ENCODE results near the gene FBXO42. TPM values are rescaled to one million over a fixed set of nuclear protein-coding genes. Genes with fewer than 3 reads are reported as not detected.

FBXO42 gene
- total RNA-seq, 3 donors from 2014 or later: 20.3 to 28.5 (median 26.7) TPM

DNA sequence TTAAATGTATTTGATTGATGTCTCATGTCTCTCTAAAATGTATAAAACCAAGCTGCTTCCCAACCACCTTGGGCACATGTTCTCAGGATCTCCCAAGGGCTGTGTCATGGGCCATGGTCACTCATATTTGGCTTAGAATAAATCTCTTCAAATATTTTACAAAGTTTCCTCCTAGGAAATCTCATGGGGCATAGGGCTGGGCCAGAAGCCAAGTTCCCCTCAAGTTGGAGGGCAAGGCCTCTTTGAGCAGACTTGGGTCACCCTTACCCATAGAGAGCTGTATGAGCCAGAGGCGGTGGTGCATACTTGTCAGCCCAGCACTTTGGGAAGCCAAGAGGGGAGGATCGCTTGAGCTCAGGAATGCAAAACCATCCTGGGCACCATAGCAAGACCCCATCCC, 2.3 kb upstream of the FBXO42 start:
- TF ChIP-seq POLR2A (IDR thresholded peaks at IDR 0.05) (no peak), POLR2AphosphoS5 (IDR thresholded peaks at IDR 0.05) (no peak)
- TF ChIP-seq, protein P1, sequence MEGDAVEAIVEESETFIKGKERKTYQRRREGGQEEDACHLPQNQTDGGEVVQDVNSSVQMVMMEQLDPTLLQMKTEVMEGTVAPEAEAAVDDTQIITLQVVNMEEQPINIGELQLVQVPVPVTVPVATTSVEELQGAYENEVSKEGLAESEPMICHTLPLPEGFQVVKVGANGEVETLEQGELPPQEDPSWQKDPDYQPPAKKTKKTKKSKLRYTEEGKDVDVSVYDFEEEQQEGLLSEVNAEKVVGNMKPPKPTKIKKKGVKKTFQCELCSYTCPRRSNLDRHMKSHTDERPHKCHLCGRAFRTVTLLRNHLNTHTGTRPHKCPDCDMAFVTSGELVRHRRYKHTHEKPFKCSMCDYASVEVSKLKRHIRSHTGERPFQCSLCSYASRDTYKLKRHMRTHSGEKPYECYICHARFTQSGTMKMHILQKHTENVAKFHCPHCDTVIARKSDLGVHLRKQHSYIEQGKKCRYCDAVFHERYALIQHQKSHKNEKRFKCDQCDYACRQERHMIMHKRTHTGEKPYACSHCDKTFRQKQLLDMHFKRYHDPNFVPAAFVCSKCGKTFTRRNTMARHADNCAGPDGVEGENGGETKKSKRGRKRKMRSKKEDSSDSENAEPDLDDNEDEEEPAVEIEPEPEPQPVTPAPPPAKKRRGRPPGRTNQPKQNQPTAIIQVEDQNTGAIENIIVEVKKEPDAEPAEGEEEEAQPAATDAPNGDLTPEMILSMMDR (IDR thresholded peaks at IDR 0.05): no peak
- Histone ChIP-seq H3K27me3 (no peaks in the 10 kb centered on the region), H3K36me3 (no peaks in the 10 kb centered on the region), H3K27ac (no peak overlapping the region), H3K4me1 (peaks cover 3 to 5% of the 10 kb centered on the region in 2 donors), H3K9me3 (no peaks in the 10 kb centered on the region), H3K4me3 (no peak overlapping the region)
- intact Hi-C loops (cut with DNase I; ENCODE audit: low total_unique reads): no loop called here
- no peak for DNase-seq (ENCODE audit: low spot score in 2 of 2)

DNA sequence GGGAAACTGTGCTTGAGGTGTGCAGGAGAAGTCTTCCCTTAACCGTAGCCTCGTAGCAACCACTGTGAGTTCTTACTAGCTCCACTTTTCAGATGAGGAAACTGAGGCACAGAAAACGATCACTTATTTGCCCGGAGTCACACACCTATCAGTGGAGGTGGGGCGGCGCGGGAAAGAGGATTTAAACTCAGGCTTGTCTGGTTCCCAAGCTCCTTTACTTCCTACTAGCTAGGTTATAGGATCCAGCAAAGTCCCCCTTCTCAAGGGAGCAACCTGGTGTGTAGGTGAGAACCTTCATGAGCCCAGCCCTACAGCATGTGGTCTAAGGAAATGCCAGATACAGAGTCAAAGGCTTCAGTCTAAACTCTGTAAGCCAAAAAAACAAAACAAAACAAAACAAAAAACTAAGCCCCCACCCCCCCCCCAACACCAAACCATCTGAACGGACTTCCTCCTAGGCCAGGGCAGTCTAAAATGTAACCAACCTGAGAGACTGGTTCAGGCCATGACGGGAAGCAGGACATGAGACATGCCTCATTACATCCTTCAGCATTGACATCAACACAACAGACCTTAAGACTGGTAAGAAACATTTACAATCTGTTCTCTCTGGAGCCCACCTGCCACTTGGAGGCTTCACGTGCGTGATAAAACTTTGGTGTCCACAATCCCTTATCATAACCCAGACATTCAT, 709 bp upstream of the FBXO42 start:
- H3K27me3 ChIP-seq: no peaks in the 10 kb centered on the region
- DNase-seq (ENCODE audit: low spot score in 2 of 2): no peak
- TF ChIP-seq POLR2AphosphoS5 (IDR thresholded peaks at IDR 0.05) (no peak), POLR2A (IDR thresholded peaks at IDR 0.05) (no peak)
- TF ChIP-seq, protein P1 (IDR thresholded peaks at IDR 0.05): no peak
- intact Hi-C loops (cut with DNase I; ENCODE audit: low total_unique reads): no loop called here
- no peaks in the 10 kb centered on the region for H3K9me3 ChIP-seq
- peak overlapping the region; percentile 68 to 96 (median 78) for H3K4me3 ChIP-seq
- H3K4me1 ChIP-seq: peaks cover 3 to 5% of the 10 kb centered on the region in 2 donors
- no peaks in the 10 kb centered on the region for H3K36me3 ChIP-seq
- H3K27ac ChIP-seq: peak overlapping the region; percentile 87 to 94

DNA sequence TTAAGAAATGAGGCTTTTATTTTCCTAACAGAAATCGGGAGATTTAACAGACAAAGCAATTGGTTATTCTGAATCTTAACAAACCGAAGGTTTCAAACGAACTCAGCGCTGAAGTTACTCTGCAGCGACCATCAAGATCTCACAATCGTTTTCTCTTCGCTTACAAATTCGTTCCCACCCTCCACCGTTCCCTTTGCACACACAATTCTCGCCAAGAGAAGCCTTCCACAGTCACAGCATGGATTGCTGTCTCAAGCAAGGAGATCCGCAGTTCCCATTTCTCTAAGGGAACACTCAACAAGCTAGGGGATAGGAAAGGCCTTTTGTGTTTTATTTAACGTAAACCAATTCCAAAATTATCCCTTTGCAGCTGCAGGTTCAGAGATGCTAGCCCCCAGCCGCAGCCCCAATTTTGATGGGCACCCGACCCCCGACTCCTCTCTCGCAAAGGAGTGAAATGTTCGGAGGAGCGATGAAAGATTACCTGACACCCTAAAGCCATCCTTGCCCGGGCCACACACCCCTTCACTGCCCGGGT, 755 bp downstream of the FBXO42 start:
- H3K9me3 ChIP-seq: no peaks in the 10 kb centered on the region
- TF ChIP-seq, protein P1 (IDR thresholded peaks at IDR 0.05): no peak
- TF ChIP-seq POLR2AphosphoS5 (IDR thresholded peaks at IDR 0.05) (no peak), POLR2A (IDR thresholded peaks at IDR 0.05) (no peak)
- H3K4me1 ChIP-seq: peaks cover 3 to 5% of the 10 kb centered on the region in 2 donors
- H3K27ac ChIP-seq: peak overlapping the region; percentile 87 to 94
- H3K27me3 ChIP-seq: no peaks in the 10 kb centered on the region
- no peaks in the 10 kb centered on the region for H3K36me3 ChIP-seq
- peak overlapping the region; percentile 68 to 96 (median 78) for H3K4me3 ChIP-seq
- no peak for DNase-seq (ENCODE audit: low spot score in 2 of 2)
- intact Hi-C loops (cut with DNase I; ENCODE audit: low total_unique reads): no loop called here

DNA sequence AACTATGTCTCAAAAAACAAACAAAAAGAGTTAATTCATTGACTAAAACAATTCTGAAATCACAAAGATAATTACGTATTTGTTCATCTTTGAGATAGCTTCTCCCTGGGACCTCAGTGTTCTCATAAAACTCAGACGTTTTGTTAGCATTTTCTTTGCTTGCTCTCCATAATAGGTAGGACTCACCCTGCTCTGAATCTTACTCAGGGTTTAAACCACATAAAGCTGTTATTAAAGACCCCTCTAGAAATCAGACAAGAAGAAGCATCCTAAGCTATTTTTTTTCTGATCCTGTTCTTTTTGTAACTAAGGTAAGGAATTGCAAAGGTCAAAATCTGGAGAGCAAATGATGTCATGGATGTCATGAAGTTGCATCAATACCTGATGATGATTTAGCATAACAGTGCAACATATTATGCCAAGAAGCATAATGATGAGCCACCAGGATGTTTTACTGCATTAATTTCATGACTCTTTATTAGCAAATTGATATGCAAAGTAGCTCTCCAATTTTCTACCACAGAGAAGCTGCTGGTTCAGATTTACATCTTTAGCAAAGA, 2.4 kb downstream of the FBXO42 start:
- intact Hi-C loops (cut with DNase I; ENCODE audit: low total_unique reads): no loop called here
- H3K4me3 ChIP-seq: no peak overlapping the region
- no peaks in the 10 kb centered on the region for H3K9me3 ChIP-seq
- no peak overlapping the region for H3K27ac ChIP-seq
- H3K27me3 ChIP-seq: no peaks in the 10 kb centered on the region
- TF ChIP-seq POLR2AphosphoS5 (IDR thresholded peaks at IDR 0.05) (no peak), POLR2A (IDR thresholded peaks at IDR 0.05) (no peak)
- TF ChIP-seq, protein P1 (IDR thresholded peaks at IDR 0.05): no peak
- no peak for DNase-seq (ENCODE audit: low spot score in 2 of 2)
- H3K36me3 ChIP-seq: no peaks in the 10 kb centered on the region
- peaks cover 3 to 5% of the 10 kb centered on the region in 2 donors for H3K4me1 ChIP-seq

All from breast epithelium (tissue), 4 donors.